H1 (cell line): ENCODE data around the gene TGM6.

Experiments
- EP300 ChIP-seq, 2 experiments: IDR thresholded peaks; 1 replicate in 1 of 2; 2 replicates in 1 of 2; pipeline ENCODE4 v1.6.1; 2011 to 2012; ENCODE audit warnings: low read depth in 2 of 2, low read length in 2 of 2, mild to moderate bottlenecking in 2 of 2, borderline replicate concordance in 1 of 2, inconsistent platforms in 1 of 2, moderate library complexity in 1 of 2
- HDAC2 ChIP-seq, 2 experiments: fragments of 300-600 bp in 1 of 2; sonication (generic) in 1 of 2; IDR thresholded peaks; 2 replicates each; pipeline ENCODE4 v1.6.1; 2011 to 2012; ENCODE audit warnings: low read depth in 2 of 2, low read length in 2 of 2, mild to moderate bottlenecking in 2 of 2, moderate library complexity in 2 of 2, borderline replicate concordance in 1 of 2, inconsistent platforms in 1 of 2
- KDM1A ChIP-seq: fragments of 200-600, 300-600 bp; sonication (generic); IDR thresholded peaks from 2 replicates; pipeline ENCODE4 v1.7.1; 2016; ENCODE audit warnings: mild to moderate bottlenecking, low read length, borderline replicate concordance
- POLR2A ChIP-seq, 2 experiments: IDR thresholded peaks; 1 replicate in 1 of 2; 2 replicates in 1 of 2; pipeline ENCODE4 v1.6.1; 2011; ENCODE audit warnings: low read depth in 2 of 2, low read length in 2 of 2, mild to moderate bottlenecking in 2 of 2; ENCODE audit errors: control extremely low read depth in 1 of 2
- SIX5 ChIP-seq: IDR thresholded peaks from 2 replicates; pipeline ENCODE4 v1.6.1; 2011; ENCODE audit warnings: mild to moderate bottlenecking, low read depth, low read length
- SP2 ChIP-seq: IDR thresholded peaks from 2 replicates; pipeline ENCODE4 v1.6.1; 2012; ENCODE audit warnings: mild to moderate bottlenecking, low read length, inconsistent platforms
- SP4 ChIP-seq: IDR thresholded peaks from 2 replicates; pipeline ENCODE4 v1.6.1; 2012; ENCODE audit warnings: low read length, inconsistent platforms
- TEAD4 ChIP-seq: IDR thresholded peaks from 2 replicates; pipeline ENCODE4 v1.6.1; 2012; ENCODE audit warnings: low read depth, low read length, inconsistent platforms, mixed read lengths
- YY1 ChIP-seq: IDR thresholded peaks from 2 replicates; pipeline ENCODE4 v1.6.1; 2011; ENCODE audit warnings: low read depth, mild to moderate bottlenecking, low read length
- TF ChIP-seq, protein P1 (sequence below): IDR thresholded peaks from 2 replicates; pipeline ENCODE4 v1.6.1; 2012; ENCODE audit warnings: inconsistent platforms
- TF ChIP-seq, protein P2 (sequence below), 3 experiments: IDR thresholded peaks; 1 replicate in 2 of 3; 2 replicates in 1 of 3; pipeline versions ENCODE4 v1.5.1 to v1.6.1; 2011; ENCODE audit warnings: low read length in 3 of 3, mild to moderate bottlenecking in 3 of 3, inconsistent platforms in 2 of 3, low read depth in 1 of 3, moderate library complexity in 1 of 3; ENCODE audit not compliant: insufficient read depth in 1 of 3; ENCODE audit errors: control extremely low read depth in 1 of 3
- TF ChIP-seq, protein P3 (sequence below): IDR thresholded peaks from 2 replicates; pipeline ENCODE4 v1.6.1; 2012; ENCODE audit warnings: inconsistent platforms
- TF ChIP-seq, protein P4 (sequence below): IDR thresholded peaks from 2 replicates; pipeline ENCODE4 v1.6.1; 2012; ENCODE audit warnings: low read length, inconsistent platforms

DNA sequence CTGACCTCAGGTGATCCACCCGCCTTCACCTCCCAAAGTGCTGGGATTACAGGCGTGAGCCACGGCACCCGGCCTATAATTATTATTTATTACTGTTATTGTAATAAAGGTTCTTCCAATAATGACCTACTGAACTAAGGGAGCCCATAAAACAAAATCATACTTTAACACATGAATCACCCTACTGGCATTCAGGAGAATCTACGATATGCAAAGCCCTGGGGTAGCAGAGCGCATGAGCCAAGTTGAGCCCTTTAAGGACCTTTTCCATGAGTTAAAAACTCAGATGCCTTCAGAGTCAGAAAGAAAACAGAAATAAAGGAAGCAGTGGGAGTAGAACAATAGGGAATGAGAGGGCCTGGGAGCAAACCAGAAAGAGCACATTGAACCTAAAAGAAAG, 48.4 kb downstream of the TGM6 start:
- TF ChIP-seq, protein P1, sequence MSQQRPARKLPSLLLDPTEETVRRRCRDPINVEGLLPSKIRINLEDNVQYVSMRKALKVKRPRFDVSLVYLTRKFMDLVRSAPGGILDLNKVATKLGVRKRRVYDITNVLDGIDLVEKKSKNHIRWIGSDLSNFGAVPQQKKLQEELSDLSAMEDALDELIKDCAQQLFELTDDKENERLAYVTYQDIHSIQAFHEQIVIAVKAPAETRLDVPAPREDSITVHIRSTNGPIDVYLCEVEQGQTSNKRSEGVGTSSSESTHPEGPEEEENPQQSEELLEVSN = no peak
- TF ChIP-seq, protein P2, sequence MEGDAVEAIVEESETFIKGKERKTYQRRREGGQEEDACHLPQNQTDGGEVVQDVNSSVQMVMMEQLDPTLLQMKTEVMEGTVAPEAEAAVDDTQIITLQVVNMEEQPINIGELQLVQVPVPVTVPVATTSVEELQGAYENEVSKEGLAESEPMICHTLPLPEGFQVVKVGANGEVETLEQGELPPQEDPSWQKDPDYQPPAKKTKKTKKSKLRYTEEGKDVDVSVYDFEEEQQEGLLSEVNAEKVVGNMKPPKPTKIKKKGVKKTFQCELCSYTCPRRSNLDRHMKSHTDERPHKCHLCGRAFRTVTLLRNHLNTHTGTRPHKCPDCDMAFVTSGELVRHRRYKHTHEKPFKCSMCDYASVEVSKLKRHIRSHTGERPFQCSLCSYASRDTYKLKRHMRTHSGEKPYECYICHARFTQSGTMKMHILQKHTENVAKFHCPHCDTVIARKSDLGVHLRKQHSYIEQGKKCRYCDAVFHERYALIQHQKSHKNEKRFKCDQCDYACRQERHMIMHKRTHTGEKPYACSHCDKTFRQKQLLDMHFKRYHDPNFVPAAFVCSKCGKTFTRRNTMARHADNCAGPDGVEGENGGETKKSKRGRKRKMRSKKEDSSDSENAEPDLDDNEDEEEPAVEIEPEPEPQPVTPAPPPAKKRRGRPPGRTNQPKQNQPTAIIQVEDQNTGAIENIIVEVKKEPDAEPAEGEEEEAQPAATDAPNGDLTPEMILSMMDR (IDR thresholded peaks at IDR 0.05; ENCODE audit: control extremely low read depth in 1 of 3, insufficient read depth in 1 of 3, low read depth in 1 of 3, low read length in 3 of 3) = no peak
- TF ChIP-seq KDM1A (no peak), TEAD4 (no peak), HDAC2 (IDR thresholded peaks at IDR 0.05; ENCODE audit: borderline replicate concordance in 1 of 2, low read depth in 2 of 2, low read length in 2 of 2) (no peak), SP2 (no peak), SP4 (no peak), POLR2A (IDR thresholded peaks at IDR 0.05; ENCODE audit: control extremely low read depth in 1 of 2, low read depth in 2 of 2, low read length in 2 of 2) (no peak), SIX5 (no peak), YY1 (no peak), EP300 (IDR thresholded peaks at IDR 0.05; ENCODE audit: borderline replicate concordance in 1 of 2, low read depth in 2 of 2, low read length in 2 of 2) (no peak)
- TF ChIP-seq, protein P3, sequence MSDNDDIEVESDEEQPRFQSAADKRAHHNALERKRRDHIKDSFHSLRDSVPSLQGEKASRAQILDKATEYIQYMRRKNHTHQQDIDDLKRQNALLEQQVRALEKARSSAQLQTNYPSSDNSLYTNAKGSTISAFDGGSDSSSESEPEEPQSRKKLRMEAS = no peak
- TF ChIP-seq, protein P4, sequence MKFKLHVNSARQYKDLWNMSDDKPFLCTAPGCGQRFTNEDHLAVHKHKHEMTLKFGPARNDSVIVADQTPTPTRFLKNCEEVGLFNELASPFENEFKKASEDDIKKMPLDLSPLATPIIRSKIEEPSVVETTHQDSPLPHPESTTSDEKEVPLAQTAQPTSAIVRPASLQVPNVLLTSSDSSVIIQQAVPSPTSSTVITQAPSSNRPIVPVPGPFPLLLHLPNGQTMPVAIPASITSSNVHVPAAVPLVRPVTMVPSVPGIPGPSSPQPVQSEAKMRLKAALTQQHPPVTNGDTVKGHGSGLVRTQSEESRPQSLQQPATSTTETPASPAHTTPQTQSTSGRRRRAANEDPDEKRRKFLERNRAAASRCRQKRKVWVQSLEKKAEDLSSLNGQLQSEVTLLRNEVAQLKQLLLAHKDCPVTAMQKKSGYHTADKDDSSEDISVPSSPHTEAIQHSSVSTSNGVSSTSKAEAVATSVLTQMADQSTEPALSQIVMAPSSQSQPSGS = no peak
